Mucosa of descending colon (tissue), 3 donors: ENCODE data around the gene FIZ1. TPM values are rescaled to one million over a fixed set of nuclear protein-coding genes. Genes with fewer than 3 reads are reported as not detected.

Source experiments
- ATAC-seq: fragments of 200-7000 bp; cut with Tn5 transposase; one replicate; pipeline ENCODE4 v1.9.1; 2020; ENCODE audit warnings: mild to moderate bottlenecking, moderate library complexity
- DNase-seq, 3 donors: peaks; one replicate each; pipeline ENCODE4 v3.0.0-alpha.2; 2020
- H3K36me3 ChIP-seq: fragments of 200-600 bp; one replicate; pipeline ENCODE4 v1.8.0; 2021; ENCODE audit warnings: low read depth, mild to moderate bottlenecking
- H3K4me1 ChIP-seq: fragments of 200-600 bp; one replicate; pipeline ENCODE4 v1.8.0; 2021; ENCODE audit warnings: low read depth, mild to moderate bottlenecking
- H3K4me3 ChIP-seq: fragments of 200-600 bp; one replicate; pipeline ENCODE4 v1.8.0; 2021; ENCODE audit warnings: mild to moderate bottlenecking
- H3K9me3 ChIP-seq: fragments of 200-600 bp; one replicate; pipeline ENCODE4 v1.8.0; 2021; ENCODE audit warnings: mild to moderate bottlenecking
- intact Hi-C, 2 donors: fragments of 100-400 bp; cut with DNase I in 1 of 2; cut with micrococcal nuclease in 1 of 2; formaldehyde crosslinking; loops; one replicate each; pipeline versions ENCODE4 v1.11.0 to v1.11.1; 2022; cut with DNase I, micrococcal nuclease
- total RNA-seq, 3 donors: library from RNA; stranded (reverse); fragmentation: NEBNext Ultra II Directional in 2 of 3; extraction: Animal tissue kit (Norgen Biotek cat#: 25700) in 2 of 3; gene quantifications; one replicate each; pipeline versions ENCODE4 v1.2.1 to v1.2.4, GENCODE V29; 2021 to 2023
- TF ChIP-seq, protein P1 (sequence below): fragments of 200-600 bp; IDR thresholded peaks from one replicate; pipeline ENCODE4 v1.8.0; 2022; ENCODE audit warnings: antibody characterized with exemption, mild to moderate bottlenecking
- donor health status: DM: no; HTN: no; CAD: no; lungs with moderate emphysema.
- donor health status: DM: no; HTN: no; CAD: no.
- donor health status: DM: no; HTN: yes; CAD: no.

Gene FIZ1
- total RNA-seq, 3 donors from 2014 or later, result 15.7 to 20.3 (median 20.0) TPM

GRCh38 chr19:55581823-55582223 is 17.5 kb downstream of the FIZ1 start:
- ATAC-seq, result no peak
- TF ChIP-seq, protein P1, sequence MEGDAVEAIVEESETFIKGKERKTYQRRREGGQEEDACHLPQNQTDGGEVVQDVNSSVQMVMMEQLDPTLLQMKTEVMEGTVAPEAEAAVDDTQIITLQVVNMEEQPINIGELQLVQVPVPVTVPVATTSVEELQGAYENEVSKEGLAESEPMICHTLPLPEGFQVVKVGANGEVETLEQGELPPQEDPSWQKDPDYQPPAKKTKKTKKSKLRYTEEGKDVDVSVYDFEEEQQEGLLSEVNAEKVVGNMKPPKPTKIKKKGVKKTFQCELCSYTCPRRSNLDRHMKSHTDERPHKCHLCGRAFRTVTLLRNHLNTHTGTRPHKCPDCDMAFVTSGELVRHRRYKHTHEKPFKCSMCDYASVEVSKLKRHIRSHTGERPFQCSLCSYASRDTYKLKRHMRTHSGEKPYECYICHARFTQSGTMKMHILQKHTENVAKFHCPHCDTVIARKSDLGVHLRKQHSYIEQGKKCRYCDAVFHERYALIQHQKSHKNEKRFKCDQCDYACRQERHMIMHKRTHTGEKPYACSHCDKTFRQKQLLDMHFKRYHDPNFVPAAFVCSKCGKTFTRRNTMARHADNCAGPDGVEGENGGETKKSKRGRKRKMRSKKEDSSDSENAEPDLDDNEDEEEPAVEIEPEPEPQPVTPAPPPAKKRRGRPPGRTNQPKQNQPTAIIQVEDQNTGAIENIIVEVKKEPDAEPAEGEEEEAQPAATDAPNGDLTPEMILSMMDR, result no peak

DNA sequence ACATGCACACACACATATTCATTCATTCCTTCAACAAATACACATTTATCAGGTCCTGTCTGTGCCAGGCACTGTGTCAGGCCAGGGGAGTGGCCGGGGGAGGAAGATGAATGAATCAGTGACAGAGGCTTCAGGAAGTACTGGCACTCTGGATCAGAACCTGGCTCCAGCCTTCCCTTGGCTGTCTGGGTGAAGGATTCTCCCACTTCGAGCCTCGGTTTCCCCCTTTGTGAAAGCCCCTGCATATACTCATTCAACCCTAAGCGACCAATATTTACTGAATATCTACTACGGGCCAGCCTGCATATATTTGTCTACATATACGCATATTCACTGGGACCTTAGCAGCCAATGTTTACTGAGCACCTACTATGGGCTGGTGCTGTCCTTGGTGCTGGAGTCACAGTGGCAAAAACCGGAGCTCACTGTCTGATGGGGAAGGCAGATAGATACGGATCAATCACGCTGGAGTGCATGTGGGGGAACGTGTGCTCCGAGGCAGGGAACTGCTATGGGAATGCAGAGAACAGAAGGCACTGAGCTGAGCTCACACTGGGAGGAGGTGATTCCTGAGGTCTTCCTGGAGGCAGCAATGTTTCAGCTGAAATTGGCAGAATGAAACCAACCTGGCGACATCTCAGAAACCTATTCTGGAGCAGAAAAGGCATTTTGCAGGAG is 18.0 kb downstream of the FIZ1 start:
- Histone ChIP-seq H3K9me3 (no peaks in the 10 kb centered on the region), H3K4me3 (peak overlapping the region; percentile 59), H3K36me3 (no peaks in the 10 kb centered on the region), H3K4me1 (peaks cover 11% of the 10 kb centered on the region)
- intact Hi-C loops, result no loop called here
- TF ChIP-seq, protein P1, result no peak
- ATAC-seq, result peak; percentile 31
- peak in 2 of 3 donors; percentile 34 to 46 for DNase-seq

More at GRCh38 chr19:55581823-55582223, 17.5 kb downstream of the FIZ1 start:
- H3K36me3 ChIP-seq, result no peaks in the 10 kb centered on the region
- H3K9me3 ChIP-seq, result no peaks in the 10 kb centered on the region
- intact Hi-C loops, result no loop called here
- H3K4me3 ChIP-seq, result no peak overlapping the region
- H3K4me1 ChIP-seq, result peaks cover 12% of the 10 kb centered on the region
- DNase-seq, result no peak

DNA sequence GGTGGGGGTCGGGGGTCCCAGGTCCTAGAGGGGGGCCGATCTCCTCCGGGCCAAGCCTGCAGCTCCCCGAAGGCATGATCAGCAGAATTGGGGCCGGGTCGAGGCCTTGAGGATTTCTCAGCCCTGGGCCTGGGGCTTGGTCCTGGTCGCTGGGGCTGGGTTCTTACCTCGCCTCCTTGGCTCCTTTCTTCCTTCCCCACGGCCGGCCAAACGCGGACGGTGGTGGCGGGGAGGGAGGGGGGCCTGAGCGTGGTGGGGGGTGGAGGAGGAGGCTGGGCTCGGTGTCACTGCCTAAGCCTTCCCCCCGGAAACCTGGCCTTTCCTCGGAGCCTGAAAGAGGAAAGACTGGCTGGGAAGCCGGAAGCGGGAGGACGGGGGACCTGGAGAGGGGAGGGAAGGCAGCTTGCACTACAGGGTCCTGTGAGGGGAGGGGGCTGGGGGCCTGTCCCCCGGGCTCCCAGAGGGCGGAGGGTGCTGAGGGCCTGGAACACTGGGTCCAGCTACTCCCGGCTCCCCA is 18.6 kb downstream of the FIZ1 start, which contains the start of gene ZNF579:
TSS of gene ZNF579 (minus strand) at position 221 of the 517 bp plus-strand sequence. CDS start 1,209 bp downstream, outside the sequence.
- peaks cover 7% of the 10 kb centered on the region for H3K4me1 ChIP-seq
- peak within 1 kb of the TSS; percentile 59 for H3K4me3 ChIP-seq
- H3K36me3 ChIP-seq, result no peaks in the 10 kb centered on the region
- peak; percentile 92 for ATAC-seq
- intact Hi-C loops, result no loop called here
- peak; percentile 84 to 91 (median 89) for DNase-seq
- TF ChIP-seq, protein P1, result no peak
- H3K9me3 ChIP-seq, result no peaks in the 10 kb centered on the region

DNA sequence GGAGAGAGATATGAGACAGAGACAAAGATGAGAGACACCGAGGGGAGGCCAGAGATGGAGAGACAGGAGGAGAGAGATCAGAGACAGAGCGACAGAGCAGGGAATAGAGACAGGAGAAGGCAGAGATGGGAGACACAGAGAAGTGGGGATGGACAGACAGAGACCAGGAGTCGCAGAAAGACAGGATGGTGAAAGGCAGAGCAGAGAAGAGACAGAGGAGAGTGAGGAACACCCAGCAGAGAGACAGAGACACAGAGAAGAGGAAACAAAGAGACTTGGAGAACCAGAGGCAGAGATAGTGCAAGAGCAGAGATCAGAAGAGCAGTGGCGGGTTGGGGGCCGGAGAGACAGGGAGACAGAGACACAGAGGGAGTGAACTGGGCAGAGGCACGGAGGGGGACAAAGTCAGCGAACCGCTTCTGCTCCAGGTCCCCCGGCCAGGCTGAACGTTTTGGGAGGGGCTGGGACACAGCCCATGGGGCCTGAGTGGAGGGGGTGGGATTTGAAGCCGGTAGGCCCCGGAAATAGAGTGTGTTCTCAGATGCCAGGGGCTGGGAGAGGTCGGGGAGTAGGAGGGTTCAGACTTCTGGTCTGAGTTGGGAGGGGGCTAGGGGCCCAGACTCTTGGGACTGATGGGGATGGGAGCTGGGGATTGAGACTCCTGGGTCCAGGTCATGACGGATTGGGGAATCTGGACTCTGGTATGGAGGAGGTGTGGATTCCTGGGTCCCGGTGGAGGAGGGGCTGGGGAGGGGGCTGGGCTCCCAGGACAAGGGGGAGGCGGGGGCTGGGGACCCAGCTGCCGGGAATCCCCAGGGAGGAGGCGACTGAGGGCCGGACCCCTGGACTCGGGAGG is 19.3 kb downstream of the FIZ1 start:
- intact Hi-C loops, result no loop called here
- peak in 1 of 3 donors; percentile 48 for DNase-seq
- no peaks in the 10 kb centered on the region for H3K9me3 ChIP-seq
- H3K4me1 ChIP-seq, result peaks cover 7% of the 10 kb centered on the region
- TF ChIP-seq, protein P1, result no peak
- H3K4me3 ChIP-seq, result peak overlapping the region; percentile 59
- ATAC-seq, result peak; percentile 40
- H3K36me3 ChIP-seq, result no peaks in the 10 kb centered on the region

DNA sequence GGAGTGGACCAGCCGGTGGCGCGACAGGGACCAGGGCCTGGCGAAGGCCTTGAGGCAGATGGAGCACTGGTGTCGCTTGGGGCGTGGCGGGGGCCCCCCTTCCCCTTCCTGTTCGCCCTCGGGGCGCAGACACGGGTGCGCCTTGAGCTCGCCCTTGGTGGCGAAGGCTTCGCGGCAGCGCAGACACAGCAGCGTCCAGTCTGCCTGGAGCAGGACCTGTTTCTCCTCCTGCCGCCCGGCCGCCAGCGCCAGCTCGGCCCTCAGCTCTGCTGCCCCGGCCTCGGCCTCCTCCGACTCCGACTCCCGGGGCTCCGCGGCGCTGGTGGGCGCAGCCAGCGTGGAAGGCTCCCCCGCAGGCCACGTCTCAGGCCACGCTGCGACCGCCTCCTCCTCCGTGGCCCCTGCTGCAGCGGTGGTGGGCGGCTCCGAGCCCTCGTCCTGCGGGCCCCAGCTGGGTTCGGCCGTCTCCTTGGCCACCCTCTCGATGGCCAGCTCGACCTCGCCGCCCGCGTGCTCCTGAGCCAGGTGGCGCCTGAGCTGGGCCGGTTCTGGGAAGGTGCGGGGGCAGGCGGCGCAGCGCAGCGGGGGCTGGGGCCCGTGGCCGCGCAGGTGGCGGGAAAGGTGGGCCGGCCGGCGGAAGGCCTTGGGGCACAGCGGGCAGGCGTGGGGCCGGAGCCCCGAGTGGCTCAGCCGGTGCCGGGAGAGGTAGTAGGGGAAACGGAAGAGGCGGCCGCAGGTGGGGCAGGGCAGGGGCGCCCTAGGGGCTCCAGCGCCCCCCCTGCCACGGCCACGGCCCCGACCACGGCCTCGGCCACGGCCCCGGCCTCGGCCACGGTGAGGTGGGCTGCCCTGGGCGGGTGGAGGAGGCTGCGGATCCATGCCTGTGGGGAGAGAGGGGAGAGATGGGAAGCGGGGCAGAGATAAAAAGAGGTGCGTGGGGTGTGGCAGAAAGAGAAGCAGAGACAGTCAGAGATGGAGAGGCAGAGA is 20.3 kb downstream of the FIZ1 start:
- H3K36me3 ChIP-seq, result no peaks in the 10 kb centered on the region
- H3K4me3 ChIP-seq, result no peak overlapping the region
- DNase-seq, result no peak
- peaks cover 7% of the 10 kb centered on the region for H3K4me1 ChIP-seq
- no peak for ATAC-seq
- intact Hi-C loops, result no loop called here
- H3K9me3 ChIP-seq, result no peaks in the 10 kb centered on the region
- TF ChIP-seq, protein P1, result no peak
